Measurements from ENCODE around the gene KCNC4. TPM values are rescaled to one million over a fixed set of nuclear protein-coding genes. Genes with fewer than 3 reads are reported as not detected.
A peak's percentile ranks its signal among the peaks of the same experiment; 100 is the strongest.

Gene KCNC4
- total RNA-seq, 1 donor from 2014 or later: 5.3 TPM

DNA sequence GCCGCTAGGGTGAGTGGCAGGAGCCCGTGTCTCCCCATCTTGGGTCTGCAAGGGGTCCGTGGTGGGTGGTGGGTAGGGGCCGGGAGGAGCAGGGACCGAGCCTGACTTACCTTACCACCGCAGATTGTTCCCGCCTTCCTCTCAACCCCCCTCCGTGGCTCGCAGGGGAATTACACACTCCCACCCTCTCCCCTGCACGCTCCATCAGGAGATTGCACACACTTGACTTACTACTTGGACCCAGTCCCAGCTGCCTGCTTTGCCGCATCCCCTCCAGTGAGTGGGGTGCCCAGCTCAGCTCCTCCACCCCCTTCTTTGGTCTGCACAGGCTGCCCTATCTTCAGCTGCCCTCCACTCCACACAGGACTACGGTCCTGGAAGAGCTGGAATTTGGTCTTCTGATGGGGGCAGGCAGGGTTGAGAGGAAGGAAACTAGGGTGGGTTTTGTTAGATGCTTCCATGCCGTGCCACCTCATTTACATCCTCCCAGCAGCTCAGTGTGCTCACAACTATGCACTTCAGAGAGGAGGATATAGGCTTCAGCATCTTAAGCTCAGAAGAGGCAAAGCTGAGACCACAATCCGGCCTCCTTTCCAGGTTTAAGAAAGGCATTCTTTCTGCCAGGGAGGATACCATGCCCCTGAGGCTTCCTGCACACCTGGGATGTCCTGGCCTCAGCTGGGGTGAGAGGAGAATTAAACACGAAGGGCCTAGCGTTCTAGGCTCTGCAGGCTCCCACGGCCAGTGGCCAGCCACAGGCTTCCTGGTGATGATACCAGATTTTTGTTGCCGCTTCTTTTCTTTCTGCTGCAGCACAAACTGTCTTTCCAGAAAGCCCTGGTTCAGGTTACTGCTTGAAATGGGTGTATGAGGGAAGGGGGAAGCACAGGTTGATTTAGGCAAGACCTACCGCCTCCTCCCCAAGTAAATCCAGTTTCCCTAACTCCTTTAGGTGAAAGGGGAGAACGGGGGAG is 2.3 kb downstream of the KCNC4 start:
- DNase-seq: peak; percentile 20

DNA sequence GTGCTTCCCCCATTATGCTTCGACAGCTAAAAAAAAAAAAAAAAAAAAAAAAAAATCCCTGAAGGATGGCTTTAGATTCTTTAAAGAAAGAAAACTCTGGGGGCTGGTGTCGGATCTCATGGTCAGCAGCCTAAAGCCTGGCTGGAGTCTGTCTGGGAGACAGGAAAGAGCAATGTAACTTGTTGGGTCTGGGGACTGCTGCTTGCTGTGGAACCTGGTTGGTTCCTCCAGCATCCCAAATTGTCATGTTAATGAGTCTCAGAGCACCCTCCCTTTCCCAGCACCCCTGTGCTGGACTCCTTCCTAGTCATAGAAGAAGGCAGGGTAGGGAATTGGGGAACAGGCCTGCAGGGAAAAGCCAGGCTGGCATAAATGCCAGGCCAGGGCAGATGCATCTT is 3.0 kb downstream of the KCNC4 start:
- DNase-seq: no peak

DNA sequence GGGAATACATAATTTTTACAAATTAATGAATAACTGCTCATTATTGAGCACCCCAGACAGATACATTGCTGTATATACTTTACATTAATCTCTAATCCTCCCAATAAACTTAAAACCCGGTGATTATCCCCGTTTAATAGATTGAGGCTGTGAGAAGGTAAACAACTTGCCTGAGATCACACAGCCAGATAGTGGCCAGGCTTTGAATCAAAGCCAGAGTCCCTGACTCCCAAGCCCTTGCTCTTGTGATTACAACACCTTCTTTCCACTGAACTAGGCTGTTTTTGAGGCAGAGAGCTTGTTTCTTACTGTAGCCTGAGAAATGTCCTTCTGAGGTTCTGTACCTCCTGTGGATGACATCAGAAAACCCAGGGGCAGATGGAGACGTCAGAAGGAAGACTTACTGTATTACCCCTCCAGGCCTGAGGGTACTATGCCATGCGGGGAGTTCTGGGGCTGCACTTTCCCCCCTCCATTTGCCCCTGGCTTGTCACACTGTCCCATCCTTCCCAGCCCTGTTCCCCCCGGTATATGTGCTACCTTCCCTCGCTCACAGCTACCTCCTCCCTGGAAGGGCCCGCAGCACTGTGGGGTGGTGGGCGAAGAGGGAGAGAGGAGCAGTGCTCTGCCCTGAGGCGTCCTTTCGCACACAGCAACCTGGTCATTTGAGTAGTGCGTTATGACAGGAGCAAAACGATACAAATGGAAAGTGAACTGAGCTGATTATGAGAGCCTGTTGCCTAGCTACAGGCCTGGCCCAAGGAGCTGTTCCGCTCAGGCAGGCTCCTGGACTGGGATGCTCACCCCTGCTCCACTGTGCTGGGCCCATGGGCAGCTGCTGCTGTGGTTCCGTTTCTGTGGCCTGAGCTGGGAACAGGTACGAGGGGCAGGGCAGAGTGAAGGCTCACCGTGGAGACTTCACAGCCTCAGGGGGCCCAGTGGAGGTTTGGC is 4.6 kb downstream of the KCNC4 start:
- no peak for DNase-seq

DNA sequence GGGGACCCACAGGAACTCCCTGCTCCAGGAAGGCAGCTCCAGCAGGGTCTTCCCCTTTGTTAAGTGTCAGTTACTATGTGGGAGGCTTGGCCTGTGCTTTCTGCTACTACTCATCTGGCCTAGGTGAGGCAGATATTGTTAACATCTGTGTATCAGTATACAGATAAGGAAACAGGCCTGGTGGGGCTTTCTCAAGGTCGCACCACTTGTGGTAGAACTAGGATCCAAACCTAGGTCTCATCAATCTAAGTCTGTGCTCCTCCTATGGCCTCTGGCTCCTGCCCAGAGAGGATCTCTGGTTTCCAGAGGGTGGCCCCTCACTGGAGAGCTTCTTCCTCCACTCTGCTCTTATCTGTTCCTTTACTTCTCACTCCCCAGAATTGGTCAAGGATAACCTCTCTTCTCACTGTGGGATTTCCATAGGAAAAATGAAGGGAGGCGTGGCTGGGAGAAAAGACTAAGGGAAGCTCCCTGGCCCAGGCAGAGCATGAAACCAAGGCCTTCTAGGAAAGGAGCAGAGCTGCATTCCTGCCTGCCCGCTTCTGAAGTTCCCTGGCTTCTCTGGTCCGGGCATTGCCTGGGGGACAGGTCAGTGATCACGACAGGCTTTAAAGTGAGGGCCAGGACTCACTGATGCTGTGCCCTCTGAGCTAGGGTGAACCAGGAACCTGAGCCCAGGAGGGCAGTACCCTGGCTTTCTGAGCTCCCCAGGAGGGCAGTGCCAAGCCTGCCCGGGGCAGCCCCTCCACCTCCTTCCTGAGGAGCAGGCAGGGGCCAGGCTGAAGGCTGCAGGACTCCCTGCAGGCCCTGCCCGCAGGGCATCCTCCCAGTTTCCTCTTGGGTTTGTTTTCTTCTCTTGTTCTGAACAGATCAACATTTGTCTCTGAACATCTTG is 5.8 kb downstream of the KCNC4 start:
- no peak for DNase-seq

DNA sequence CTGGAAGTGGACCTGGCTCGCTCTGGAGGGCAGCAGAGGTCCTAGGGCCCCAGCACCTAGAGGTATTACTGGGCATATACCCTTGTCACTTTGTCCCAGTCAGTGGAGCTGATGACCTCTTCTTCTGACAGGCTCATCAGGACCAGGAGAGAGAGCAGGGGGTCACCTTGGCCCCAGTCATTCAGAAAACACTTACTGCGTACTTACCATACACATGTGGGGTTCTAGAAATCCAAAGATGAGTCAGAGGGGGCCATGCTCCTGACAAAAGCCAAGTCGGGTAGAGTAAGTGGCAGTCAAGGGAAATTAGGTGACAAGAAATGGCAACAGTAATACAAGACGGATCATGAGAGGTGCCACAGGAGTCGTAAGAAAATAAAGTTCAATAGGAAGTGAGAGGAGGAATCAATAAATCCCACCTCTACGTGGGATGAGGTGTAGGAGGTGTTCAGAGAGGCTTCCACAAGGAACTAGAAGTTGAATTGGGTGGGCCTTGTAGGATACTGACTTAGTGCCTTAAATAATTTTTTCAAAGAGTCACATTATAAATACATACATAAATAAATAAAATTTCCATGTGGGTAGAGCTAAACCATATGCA is 6.8 kb downstream of the KCNC4 start:
- no peak for DNase-seq

DNA sequence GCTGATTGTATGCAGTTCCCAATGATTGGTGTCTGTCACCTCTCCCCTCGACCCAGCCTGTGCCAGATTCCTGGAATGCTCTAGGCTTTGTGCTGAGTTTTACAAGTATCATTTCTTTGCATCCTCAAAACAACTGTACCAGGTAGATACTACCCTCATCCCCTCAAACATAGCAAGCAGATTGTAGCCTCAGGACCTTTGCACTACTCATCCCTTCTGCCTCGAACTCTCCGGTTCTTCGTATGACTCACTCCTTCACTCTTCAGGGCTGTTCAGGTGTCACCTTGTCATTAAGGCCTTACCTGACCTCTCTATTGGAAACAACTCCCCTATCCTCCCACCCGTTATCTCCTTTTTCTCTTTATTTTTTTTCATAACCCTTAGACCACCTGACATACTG is 8.0 kb downstream of the KCNC4 start:
- DNase-seq: no peak

DNA sequence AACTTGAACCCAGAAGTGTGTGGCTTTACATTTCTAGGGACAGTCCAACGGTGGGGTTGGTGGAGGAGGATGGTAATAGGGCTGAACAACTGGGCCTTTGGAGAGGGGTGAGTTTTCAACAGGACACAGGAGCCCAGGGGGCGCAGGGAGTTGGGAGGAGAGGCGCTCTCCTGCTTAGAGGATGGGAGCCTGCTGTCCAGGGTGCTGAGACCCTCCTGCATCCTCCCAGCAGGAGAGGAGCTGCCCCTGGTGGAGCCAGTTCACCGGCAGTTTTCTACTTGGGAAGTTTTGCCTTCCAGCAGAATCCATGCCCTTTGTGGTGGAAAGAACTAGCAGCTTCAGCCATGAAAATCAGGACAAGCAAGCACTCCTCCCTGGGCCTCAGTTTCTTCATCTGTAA is 8.6 kb downstream of the KCNC4 start:
- peak; percentile 41 for DNase-seq

DNA sequence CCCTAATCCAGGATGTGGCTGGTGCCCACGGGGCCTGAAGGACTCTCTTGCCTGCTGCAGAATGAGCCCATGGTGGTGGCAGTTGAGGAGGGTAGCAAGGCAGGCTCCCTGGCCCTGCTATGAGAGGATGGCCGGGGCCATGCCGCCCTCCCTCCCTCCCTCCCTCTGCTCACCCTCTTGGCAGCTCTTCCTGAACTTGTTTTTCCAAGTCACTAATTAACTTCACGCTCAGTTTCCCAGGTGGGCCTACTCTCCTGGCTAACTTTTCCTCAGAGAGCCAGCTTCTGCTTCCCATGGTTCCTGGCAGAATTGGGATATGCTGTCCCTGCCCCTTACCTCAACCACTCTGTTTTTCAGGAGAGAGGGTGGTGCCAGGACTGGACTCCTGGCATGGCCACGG is 10.2 kb downstream of the KCNC4 start:
- no peak for DNase-seq

DNA sequence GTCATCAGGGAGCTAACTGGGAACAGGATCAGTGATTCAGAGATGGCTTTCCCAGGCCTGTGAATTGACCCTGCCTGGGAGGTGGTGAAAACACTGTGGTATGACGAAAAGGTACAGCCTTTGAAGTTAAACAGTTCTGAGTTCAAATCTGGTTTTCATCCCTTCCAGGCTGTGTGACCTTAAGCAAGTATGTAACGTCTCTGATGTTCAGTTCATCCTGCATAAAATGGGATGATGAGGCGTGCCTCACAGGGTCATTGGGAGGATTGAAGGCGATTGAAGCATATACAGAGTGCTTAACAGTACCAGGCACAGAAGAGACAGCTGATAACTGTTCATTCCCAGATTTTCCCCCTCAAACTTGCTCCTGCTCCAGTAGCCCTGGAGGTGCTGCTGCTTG is 11.0 kb downstream of the KCNC4 start:
- DNase-seq: no peak

DNA sequence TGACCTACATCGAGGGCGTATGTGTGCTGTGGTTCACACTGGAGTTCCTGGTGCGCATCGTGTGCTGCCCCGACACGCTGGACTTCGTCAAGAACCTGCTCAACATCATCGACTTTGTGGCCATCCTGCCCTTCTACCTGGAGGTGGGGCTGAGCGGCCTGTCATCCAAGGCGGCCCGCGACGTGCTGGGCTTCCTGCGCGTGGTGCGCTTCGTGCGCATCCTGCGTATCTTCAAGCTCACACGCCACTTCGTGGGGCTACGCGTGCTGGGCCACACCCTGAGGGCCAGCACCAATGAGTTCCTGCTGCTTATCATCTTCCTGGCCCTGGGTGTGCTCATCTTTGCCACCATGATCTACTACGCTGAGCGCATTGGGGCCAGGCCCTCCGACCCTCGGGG is 13.0 kb downstream of the KCNC4 start:
- DNase-seq: no peak

DNA sequence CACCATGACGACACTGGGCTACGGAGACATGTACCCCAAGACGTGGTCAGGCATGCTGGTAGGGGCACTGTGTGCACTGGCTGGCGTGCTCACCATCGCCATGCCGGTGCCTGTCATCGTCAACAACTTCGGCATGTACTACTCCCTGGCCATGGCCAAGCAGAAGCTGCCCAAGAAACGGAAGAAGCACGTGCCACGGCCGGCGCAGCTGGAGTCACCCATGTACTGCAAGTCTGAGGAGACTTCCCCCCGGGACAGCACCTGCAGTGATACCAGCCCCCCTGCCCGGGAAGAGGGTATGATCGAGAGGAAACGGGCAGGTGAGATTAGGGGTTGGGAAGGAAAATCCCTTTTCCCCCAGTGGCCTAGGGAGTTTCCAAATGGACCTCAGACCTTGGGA is 13.5 kb downstream of the KCNC4 start:
- DNase-seq: no peak

DNA sequence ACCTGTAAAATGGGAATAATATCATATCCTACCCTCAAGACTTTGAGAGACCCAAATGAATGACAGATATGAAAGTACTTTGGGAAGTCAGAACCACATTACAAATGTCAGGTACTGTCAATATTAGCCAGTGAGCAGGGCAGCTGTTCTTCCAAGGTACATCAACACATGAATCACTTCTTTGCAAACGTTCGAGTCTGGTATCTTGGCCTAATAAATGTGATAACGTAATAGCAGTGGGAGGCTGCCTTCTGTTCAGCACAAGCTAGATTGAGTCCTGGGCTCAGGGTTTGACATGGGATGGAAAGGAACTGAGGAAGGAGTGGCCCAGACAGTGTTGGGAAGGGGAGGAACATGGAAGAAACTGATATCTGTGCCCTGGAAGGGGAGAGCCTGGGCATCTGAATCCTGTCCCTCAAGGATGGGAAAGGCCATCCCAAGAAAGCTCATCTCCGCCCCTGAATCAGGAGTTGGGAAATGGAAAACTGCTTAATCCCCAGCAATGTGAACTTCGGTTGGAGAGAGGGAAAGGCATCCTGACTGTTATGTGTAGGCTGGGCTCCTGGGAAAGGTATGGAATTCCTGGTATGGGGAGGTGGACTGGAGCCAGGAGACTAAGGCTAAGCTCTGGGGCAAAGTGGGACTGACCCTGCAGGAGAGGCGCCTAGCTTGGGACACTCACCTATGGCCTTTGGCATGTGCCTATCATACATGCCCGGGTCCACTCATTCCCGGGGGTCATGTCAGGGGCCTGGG is 14.3 kb downstream of the KCNC4 start:
- DNase-seq: no peak

DNA sequence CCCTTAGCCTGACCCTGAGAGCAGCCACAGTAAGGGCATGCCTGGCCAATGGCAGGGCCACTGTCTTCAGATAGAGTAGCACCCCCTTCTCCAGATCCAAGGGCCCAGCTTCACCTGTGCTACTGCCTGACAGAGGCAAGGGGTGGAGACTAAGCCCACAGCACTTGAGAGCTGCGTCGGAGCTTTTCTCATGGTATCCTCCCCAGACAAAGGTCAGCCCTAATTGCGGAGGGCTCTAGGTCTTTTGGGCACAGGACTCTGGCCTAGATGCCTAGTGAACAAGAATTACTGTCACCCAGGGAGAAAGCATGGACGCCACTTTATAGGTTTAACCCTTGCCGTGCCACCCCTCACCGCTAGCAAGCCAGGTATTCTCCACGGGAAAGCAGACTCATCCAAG is 15.1 kb downstream of the KCNC4 start:
- DNase-seq: no peak

DNA sequence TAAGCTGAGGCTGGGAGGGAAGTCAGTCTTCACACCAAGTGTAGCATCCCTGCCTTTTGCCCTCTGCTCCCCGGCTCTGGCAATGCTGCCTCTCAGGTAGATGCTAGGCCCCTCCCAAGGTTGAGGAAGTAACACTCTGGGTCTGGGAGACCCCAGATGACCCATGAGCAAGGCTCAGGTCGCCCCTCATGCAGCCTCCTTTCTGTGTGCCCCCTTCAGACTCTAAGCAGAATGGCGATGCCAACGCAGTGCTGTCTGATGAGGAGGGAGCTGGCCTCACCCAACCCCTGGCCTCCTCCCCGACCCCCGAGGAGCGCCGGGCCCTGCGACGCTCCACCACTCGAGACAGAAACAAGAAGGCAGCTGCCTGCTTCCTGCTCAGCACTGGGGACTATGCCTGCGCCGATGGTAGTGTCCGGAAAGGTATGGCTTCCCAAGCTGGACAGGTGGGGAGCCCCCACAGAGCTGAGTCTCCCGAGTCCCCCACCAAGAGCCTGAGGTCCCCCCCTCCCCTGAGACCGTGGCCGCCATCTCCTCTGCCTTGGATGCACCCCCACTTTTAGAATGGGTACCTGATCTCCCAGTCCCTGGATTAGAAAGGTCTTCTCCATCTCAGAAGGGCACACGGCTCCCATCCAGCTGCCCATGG is 15.8 kb downstream of the KCNC4 start:
- DNase-seq: no peak

DNA sequence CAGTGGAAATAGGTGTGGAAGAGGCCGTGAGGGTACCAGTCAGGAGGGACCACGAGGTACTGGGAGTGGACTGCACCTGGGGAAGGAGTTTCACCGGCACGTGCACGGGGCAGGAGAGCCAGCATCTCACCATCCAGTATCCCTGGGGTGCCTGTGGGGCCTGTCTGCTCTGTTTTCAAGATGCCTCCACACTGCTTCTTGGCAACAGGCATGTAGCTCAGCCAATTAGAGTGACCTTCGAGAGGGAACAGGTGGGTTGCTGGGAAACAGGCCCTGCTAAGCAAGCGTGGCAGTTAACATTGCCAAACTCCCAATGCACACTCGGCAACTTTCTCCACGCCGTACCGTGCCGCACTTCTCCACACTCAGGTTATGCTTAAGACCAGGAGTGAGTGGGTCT is 17.7 kb downstream of the KCNC4 start:
- DNase-seq: peak; percentile 78

DNA sequence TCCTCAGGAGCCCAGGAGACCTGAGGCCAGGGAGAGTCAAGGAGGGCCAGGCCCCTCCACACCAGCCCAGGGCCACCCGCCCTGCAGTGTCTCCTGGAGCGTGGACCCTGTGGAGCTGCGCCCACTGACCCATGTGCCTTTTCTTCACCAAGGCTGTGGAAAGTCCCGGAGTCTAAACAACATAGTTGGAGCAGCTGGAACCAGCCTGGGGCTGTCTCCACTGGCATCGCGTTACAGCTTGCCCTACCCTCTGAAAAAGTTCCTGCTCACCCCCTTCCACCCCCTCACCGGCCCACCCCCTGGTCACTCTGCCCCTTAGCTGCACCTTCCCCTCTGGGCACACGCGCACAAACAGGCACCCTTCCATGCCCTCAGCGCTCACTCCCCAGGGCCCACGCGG is 18.3 kb downstream of the KCNC4 start:
- DNase-seq: peak; percentile 74

DNA sequence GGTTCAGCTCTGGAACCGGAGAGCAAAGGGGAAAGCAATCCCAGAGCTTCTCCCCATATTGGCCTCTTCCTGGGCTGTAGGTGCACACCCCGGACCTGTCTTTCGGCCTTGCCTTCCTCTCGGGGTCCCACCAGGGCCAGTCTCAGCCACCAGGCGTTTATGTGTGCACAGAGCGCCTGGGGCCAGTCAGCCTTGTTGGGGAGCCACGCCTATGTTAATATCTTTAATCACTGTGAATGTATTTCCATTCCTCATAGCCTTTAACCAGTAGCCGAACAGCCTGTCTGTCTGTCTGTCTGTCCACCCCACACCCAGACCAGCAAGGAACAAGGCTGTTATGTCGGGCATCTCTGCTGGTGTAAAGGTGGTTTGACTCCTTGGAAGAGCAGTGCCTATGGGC is 18.8 kb downstream of the KCNC4 start:
- no peak for DNase-seq

DNA sequence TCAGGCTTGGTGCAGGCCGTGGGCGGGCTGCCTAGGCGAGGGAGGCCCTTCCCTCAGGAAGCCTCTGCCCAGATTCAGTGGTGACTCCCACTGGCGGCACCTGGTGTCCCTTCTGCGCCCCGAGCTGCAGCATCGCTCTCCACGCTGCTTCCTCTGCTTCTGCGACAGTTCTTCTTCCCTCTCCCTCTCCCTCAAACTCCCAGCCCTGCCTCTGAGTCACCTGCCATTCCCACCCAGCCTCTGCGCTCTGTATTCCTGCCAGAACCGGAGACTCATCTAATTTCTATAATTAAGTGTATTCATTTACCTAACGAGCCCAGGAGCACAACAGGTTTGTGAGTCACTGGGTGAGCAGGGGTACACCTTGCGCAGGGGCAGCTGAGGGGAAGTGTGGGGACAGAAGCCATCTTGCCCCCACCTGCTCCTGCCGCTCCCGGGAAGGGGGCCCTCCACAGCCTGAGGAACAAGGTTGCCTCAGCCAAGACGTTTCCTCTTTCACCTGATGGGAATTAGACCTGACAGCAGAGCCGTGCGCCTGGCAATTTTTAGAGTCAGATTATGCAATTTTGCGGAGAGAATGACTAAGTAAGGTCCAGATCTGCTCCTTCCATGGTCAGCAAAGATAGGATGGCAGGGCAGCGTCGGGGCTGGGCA is 19.4 kb downstream of the KCNC4 start:
- peak; percentile 14 for DNase-seq

DNA sequence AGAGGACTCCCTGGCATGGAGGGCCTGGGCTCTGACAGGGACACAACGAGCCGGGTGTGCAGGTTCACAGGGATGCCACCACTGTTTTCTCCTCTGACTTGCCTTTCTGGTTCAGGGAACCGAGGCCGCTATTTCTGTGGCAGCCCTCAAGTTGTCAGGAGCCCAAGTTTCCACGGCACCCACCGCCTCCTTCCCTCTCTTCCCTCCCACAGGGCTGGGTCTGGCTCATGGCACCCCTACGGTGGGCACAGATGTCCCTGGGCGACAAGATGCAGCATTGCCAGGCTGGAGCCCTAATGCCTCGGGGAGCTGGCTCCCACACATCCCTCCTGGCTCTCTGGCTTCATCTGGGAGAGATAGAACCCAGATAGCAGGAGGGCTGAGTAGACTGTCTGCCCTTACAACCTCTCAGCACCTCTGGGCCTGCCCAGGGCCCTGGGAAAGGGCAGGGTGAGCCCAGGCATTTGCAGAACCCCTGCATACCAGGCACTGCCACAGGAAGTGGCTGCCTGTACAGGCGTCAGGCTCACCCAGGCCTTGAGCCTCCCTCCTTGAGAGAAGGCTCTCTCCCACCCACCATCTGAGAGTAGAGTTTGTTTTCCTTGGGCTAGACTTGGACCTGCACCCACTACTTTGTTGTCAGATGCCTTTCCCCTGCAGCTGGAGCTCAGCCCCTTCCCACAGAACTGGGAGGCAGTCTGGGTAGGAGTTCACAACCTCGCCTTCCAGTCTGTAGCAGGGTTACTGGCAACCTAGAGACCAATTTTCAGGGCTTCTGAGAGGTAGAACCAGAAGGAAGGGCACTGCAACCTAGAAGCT is 20.5 kb downstream of the KCNC4 start:
- no peak for DNase-seq
